ENCODE measurements around the gene PEX7.
"Not testable (repeated sequence)": the region's sequence is repeated elsewhere in the genome, so short reads cannot be mapped to it uniquely, and the experiment has no call there.

The PEX7 gene

GRCh38 chr6:136784910-136785746 is 37.3 kb upstream of the PEX7 start:
- Mint-ChIP-seq H3K27me3 (no peaks in the 10 kb centered on the region), H3K36me3 (peaks cover 2% of the 10 kb centered on the region), H3K27ac (peak overlapping the region; percentile 64), H3K4me1 (ENCODE audit: low read depth) (peaks cover 65% of the 10 kb centered on the region), H3K4me3 (peak overlapping the region; percentile 44), H3K9me3 (ENCODE audit: low read depth) (no peaks in the 10 kb centered on the region)

- Mint-ChIP-seq H3K27ac (no peak overlapping the region), H3K9me3 (ENCODE audit: low read depth) (no peaks in the 10 kb centered on the region), H3K36me3 (peaks cover 2% of the 10 kb centered on the region), H3K27me3 (no peaks in the 10 kb centered on the region), H3K4me3 (no peak overlapping the region), H3K4me1 (ENCODE audit: low read depth) (peaks cover 76% of the 10 kb centered on the region)
Measured at GRCh38 chr6:136786658-136787057, 35.7 kb upstream of the PEX7 start.

GRCh38 chr6:136787726-136788068 is 34.7 kb upstream of the PEX7 start:
- Mint-ChIP-seq H3K4me3 (peak overlapping the region; percentile 59), H3K27me3 (no peaks in the 10 kb centered on the region), H3K36me3 (no peaks in the 10 kb centered on the region), H3K4me1 (ENCODE audit: low read depth) (peaks cover 71% of the 10 kb centered on the region), H3K9me3 (ENCODE audit: low read depth) (no peaks in the 10 kb centered on the region), H3K27ac (peak overlapping the region; percentile 77)

- Mint-ChIP-seq H3K36me3 (no peaks in the 10 kb centered on the region), H3K9me3 (ENCODE audit: low read depth) (no peaks in the 10 kb centered on the region), H3K27ac (peak overlapping the region; percentile 77), H3K4me1 (ENCODE audit: low read depth) (peaks cover 68% of the 10 kb centered on the region), H3K4me3 (peak overlapping the region; percentile 59), H3K27me3 (no peaks in the 10 kb centered on the region)
Measured at GRCh38 chr6:136788069-136788902, 34.1 kb upstream of the PEX7 start.

- H3K27me3 Mint-ChIP-seq, H3K36me3 Mint-ChIP-seq: not testable (repeated sequence)
Measured at GRCh38 chr6:136789440-136789839, 33.0 kb upstream of the PEX7 start.

GRCh38 chr6:136790411-136791295 is 31.7 kb upstream of the PEX7 start:
- Mint-ChIP-seq H3K4me1 (ENCODE audit: low read depth) (peaks cover 47% of the 10 kb centered on the region), H3K27me3 (no peaks in the 10 kb centered on the region), H3K4me3 (peak overlapping the region; percentile 92), H3K9me3 (ENCODE audit: low read depth) (no peaks in the 10 kb centered on the region), H3K36me3 (no peaks in the 10 kb centered on the region), H3K27ac (peak overlapping the region; percentile 87)

More at GRCh38 chr6:136789440-136789839, 33.0 kb upstream of the PEX7 start:
- not testable (repeated sequence) for H3K9me3 Mint-ChIP-seq (ENCODE audit: low read depth); H3K4me3 Mint-ChIP-seq; H3K27ac Mint-ChIP-seq
- H3K4me1 Mint-ChIP-seq (ENCODE audit: low read depth), result peaks cover 59% of the 10 kb centered on the region

GRCh38 chr6:136791296-136792094 is 30.9 kb upstream of the PEX7 start:
- Mint-ChIP-seq H3K36me3 (no peaks in the 10 kb centered on the region), H3K27me3 (no peaks in the 10 kb centered on the region), H3K9me3 (ENCODE audit: low read depth) (no peaks in the 10 kb centered on the region), H3K4me3 (peak overlapping the region; percentile 92), H3K27ac (peak overlapping the region; percentile 87), H3K4me1 (ENCODE audit: low read depth) (peaks cover 42% of the 10 kb centered on the region)

GRCh38 chr6:136792095-136792409 is 30.3 kb upstream of the PEX7 start:
- Mint-ChIP-seq H3K9me3 (ENCODE audit: low read depth) (no peaks in the 10 kb centered on the region), H3K27ac (no peak overlapping the region), H3K4me1 (ENCODE audit: low read depth) (peaks cover 42% of the 10 kb centered on the region)

GRCh38 chr6:136792410-136793262 is 29.8 kb upstream of the PEX7 start, which contains the start of gene MAP3K5:
TSS of gene MAP3K5 (minus strand) at chr6:136792477. CDS start at chr6:136792157, 320 bp downstream.
- peak within 1 kb of the TSS; percentile 94 for H3K27ac Mint-ChIP-seq
- no peaks in the 10 kb centered on the region for H3K27me3 Mint-ChIP-seq
- H3K4me1 Mint-ChIP-seq (ENCODE audit: low read depth), result peaks cover 36% of the 10 kb centered on the region
- peak within 1 kb of the TSS; percentile 92 for H3K4me3 Mint-ChIP-seq
- H3K36me3 Mint-ChIP-seq, result no peaks in the 10 kb centered on the region
- H3K9me3 Mint-ChIP-seq (ENCODE audit: low read depth), result no peaks in the 10 kb centered on the region

More at GRCh38 chr6:136792095-136792409, 30.3 kb upstream of the PEX7 start:
- Mint-ChIP-seq H3K4me3 (peak overlapping the region; percentile 90), H3K36me3 (no peaks in the 10 kb centered on the region), H3K27me3 (no peaks in the 10 kb centered on the region)

- Mint-ChIP-seq H3K27me3 (no peaks in the 10 kb centered on the region), H3K36me3 (no peaks in the 10 kb centered on the region), H3K4me3 (peak overlapping the region; percentile 90), H3K9me3 (ENCODE audit: low read depth) (no peaks in the 10 kb centered on the region), H3K27ac (peak overlapping the region; percentile 94), H3K4me1 (ENCODE audit: low read depth) (peaks cover 28% of the 10 kb centered on the region)
Measured at GRCh38 chr6:136793363-136793762, 29.0 kb upstream of the PEX7 start.

- H3K9me3 Mint-ChIP-seq (ENCODE audit: low read depth), result no peaks in the 10 kb centered on the region
- H3K27ac Mint-ChIP-seq, result no peak overlapping the region
Measured at GRCh38 chr6:136795386-136795785, 27.0 kb upstream of the PEX7 start.

GRCh38 chr6:136795996-136796395 is 26.4 kb upstream of the PEX7 start:
- H3K4me3 Mint-ChIP-seq, result no peak overlapping the region
- H3K27ac Mint-ChIP-seq, result no peak overlapping the region
- no peaks in the 10 kb centered on the region for H3K9me3 Mint-ChIP-seq (ENCODE audit: low read depth)
- H3K36me3 Mint-ChIP-seq, result no peaks in the 10 kb centered on the region
- peaks cover 11% of the 10 kb centered on the region for H3K4me1 Mint-ChIP-seq (ENCODE audit: low read depth)
- peaks cover 1% of the 10 kb centered on the region for H3K27me3 Mint-ChIP-seq

More at GRCh38 chr6:136795386-136795785, 27.0 kb upstream of the PEX7 start:
- no peaks in the 10 kb centered on the region for H3K36me3 Mint-ChIP-seq
- H3K27me3 Mint-ChIP-seq, result peaks cover 1% of the 10 kb centered on the region
- H3K4me1 Mint-ChIP-seq (ENCODE audit: low read depth), result peaks cover 17% of the 10 kb centered on the region
- no peak overlapping the region for H3K4me3 Mint-ChIP-seq

- no peaks in the 10 kb centered on the region for H3K9me3 Mint-ChIP-seq (ENCODE audit: low read depth)
- H3K4me3 Mint-ChIP-seq, result no peak overlapping the region
- no peak overlapping the region for H3K27ac Mint-ChIP-seq
- H3K36me3 Mint-ChIP-seq, result no peaks in the 10 kb centered on the region
- H3K27me3 Mint-ChIP-seq, result peaks cover 1% of the 10 kb centered on the region
- H3K4me1 Mint-ChIP-seq (ENCODE audit: low read depth), result peaks cover 5% of the 10 kb centered on the region
Measured at GRCh38 chr6:136798044-136798443, 24.3 kb upstream of the PEX7 start.
